ENCODE data around the gene TM4SF20.
"Not testable (repeated sequence)": the region's sequence is repeated elsewhere in the genome, so short reads cannot be mapped to it uniquely, and the experiment has no call there.

Gene TM4SF20

DNA sequence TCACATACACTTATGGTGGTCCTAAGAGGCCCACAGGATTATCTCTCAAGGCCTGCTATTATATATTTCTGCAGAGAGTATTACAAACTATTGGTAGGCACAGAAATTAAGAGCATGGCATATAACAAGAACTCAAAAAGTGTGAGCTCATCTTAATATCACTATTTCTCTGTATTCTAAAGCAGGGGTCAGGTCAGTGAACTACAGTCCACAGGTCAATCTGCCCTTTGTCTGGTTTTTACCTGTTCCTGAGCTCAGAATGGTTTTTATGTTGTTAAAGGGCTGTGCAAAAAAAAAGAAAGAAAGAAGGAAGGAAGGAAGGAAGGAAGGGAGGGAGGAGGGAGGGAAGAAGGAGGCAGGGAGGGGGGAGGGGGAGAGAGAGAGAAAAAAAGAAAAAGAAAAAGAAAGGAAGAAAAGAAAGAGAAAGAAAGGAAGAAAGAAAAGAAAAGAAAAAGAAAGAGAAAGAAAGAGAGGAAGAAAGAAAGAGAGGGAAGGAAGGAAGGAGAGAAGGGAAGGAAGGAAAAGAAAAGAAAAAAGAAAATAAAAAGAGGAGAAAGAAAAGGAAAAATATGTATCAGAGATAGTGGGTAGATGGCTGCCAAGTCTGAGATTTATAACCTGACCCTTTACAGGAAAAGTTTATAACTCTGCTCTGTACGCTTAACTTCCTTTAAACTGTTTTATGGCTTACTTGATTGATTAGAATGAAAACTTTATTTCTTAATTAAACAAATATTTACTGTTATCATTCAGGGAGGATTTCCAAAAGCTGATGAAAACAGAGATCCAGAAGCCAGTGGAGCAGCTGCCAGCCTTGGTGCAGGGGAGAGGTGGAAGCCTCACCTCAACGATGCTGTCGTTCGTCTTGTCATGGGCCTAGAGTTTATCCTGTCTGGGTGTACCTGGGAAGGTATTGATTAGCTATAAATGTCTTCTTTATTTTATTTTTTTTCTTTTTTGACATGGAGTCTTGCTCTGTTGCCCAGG is 19.9 kb upstream of the TM4SF20 start:
- DNase-seq, result no peak

DNA sequence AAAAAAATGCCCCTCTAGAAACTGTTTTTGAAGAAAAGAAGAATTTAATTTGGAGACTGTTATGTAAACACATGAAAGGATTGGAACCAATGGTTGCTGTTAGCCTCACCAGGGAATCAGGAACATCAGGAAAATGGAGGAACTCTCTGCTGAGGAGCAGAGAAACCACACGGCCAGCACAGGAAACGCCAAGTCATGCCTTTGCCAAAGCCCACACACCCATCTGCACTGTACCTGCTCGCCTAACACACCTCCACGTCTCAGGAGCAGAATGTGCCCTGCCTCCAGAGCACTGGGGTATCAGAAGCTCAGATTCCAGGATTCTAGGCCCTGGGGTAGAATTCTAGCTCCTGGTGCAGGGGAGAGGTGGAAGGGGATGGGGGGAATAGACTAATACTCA is 18.5 kb upstream of the TM4SF20 start:
- no peak for DNase-seq

DNA sequence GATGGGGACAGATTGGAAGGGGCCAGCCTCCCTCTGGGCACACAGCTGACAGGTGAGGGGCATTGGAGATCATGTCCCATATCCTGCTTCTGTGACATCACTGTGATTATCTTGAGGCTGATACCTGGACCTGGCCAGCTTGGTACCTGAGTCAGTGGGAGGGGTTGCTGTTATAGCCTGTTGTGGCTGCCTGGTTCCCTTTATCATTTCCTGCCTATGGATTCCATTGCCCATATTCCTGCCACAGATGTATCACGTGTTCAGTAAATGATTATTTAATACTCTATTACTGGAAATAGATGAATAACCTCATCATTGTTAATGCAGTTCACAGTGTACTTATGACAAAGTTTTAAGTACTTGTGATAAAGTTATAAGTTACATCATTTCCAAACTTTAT is 16.4 kb upstream of the TM4SF20 start:
- no peak for DNase-seq

DNA sequence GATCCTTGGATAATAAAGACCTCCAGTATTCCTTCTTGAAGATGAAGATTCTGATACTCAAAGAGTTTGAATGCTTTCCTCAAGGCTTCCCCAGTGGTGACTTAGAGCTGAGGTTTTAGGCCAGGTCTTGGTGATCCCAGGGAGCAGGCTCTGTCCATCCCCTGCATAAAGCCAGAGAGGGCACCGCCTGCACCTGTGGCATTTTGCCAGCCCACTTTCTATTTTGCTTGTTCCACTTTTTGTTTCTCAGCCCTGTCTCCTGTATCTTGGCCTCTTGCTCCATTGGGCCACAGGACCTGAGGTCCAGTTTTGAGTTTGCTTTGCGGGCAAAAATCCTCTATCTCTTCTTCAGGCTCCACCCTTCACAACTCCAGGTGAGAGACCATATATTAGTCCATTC is 15.3 kb upstream of the TM4SF20 start:
- no peak for DNase-seq

DNA sequence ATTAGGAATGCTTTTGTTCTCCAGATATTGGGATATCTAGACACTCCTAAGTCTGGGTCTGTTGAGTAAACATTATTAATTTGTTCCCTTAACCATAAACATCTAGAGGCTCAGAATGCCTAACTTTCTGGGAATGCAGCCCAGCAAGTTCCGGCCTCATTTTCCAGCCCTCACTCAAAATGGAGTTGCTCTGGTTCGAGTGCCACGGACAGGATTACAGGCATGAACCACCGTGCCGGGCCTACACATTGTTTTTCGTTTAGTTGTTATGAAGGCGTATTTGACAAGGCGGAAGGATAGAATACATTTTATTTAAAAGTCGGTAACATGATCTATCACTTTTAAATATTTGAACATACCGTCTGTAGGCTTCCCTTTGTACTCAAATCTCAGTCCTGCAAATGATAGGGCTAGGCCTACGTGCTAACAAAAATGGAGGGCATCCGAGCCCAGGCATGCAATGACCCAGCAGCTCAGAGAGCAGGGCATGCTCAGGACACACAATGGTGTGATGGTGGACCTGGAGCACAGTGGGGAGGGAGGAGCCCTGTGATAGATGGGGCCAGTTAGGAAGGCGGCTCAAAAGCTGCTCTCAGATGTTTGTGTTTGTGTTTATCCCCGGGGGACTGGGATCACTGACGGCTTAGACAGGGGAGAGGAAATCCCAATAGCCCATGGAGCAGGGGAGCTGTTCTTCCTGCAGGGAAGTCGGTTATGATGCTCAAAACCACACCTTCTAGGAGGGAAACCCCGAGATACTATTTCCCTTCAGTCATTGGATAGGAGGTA is 11.6 kb upstream of the TM4SF20 start:
- DNase-seq, result no peak

DNA sequence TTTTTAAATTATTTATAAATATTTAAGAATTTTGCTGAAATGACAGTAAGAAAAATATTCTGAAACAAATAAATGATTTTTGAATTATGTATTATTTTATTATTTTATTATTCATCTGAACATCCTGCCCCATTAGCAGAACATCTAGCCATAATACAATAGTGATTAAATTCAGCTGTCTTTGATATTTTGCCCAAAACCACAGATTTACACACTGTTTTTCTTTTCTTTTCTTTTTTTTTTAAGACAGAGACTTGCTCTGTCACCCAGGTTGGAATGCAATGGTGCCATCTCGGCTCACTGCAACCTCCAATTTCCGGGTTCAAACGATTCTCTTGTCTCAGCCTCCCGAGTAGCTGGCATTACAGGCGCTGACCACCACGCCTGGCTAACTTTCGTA is 10.6 kb upstream of the TM4SF20 start:
- no peak for DNase-seq

DNA sequence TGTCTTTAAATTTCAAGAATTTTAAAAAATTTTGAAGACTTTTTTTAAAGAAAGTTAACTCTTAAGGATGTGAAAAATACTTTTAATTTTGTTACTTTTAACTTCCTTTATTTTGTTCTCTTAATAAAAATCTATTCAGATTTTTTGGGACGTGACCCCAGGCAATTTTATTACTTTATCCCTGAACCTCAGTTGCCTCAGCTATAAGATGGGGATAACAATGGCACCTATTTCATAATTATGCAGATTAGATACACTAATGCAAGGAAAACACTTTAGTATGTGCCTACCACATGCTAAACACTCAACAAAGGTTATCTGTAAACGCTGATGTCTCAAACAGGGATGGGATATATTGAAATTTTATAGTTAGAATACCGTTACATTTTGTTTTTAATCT is 10.1 kb upstream of the TM4SF20 start:
- DNase-seq, result no peak

DNA sequence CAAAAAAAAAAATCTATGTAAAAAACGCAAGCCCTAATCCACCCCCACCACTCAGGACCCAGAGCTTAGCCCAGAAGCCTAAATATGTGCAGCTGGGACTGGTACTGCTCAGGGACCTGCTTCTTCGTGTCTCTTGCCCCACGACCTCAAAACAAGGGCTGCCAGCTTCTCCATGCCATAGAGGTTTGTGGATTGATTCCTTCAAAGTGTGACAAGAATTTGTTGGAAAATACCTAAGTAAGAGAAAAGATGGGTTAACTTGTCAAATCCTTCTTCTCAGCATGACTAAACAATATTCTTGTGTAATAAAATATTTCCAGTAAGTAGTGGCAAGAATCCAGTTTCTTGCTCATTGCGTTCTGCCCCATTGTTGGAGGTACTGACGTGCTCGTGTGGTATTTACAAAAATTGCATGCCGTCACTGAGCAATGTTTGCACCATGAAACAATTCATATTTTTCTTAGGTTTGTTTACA is 9.5 kb upstream of the TM4SF20 start:
- DNase-seq, result no peak

DNA sequence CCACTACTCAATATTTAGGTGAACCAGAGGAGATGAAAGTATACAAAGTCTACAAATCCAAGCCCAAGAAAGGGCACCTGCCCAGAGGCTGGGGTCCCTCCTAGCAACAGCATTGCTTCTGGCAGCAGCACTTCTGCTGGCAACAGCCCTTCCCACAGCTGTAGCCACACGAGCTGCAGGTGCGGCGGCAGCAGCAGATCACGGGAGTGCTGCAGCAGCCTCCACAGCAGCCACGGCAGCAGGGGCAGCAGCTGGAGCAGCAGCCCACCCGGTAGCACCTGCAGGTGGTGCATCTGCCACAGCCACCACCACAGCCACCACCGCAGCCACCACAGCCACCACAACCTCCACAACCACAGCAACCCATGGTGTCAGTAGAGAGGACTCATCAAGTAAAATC is 8.5 kb upstream of the TM4SF20 start, which contains the start of gene SCYGR1:
Gene SCYGR1, minus strand, starts transcription at position 367 of the 400 bp plus-strand sequence. Its CDS starts 0 bp downstream, at position 367.
- DNase-seq, result not testable (repeated sequence)

DNA sequence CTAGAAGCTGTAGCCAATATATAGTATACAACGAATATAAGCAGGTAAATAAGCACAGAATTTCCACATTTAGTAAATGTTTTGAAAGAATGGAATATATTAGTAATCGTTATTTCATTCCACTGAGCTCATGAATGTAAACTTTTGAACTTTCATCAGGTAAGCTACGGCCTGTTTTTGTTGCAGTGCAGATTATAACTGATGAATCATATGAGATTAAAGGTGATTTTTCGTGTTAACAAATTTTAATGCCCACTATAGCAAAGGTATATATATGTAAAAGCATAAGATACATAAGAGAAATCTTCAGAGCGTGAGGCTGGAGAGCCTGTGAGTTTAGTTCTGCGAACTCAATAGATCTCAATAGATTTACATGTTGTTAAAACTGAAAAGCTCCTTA is 7.5 kb upstream of the TM4SF20 start:
- DNase-seq, result no peak

DNA sequence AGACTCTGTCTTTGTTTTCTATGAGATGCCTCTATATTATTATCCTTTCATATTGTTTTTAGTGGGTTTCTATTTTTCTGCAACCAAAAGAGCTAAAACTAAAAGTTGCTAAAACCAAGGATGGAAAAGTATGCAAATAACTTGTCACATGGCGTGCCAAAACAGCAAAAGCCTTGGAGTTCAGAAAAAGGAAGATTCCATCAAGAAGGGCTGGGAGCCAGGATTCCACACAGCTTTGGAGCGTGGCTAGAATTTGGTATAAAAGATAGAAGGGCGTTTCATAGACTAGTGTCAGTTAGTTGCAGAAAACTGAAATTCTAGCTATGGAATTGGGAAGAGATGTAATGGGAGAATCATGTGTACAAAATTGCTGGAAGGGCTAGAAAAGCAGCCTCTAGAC is 4.6 kb upstream of the TM4SF20 start:
- DNase-seq, result no peak

DNA sequence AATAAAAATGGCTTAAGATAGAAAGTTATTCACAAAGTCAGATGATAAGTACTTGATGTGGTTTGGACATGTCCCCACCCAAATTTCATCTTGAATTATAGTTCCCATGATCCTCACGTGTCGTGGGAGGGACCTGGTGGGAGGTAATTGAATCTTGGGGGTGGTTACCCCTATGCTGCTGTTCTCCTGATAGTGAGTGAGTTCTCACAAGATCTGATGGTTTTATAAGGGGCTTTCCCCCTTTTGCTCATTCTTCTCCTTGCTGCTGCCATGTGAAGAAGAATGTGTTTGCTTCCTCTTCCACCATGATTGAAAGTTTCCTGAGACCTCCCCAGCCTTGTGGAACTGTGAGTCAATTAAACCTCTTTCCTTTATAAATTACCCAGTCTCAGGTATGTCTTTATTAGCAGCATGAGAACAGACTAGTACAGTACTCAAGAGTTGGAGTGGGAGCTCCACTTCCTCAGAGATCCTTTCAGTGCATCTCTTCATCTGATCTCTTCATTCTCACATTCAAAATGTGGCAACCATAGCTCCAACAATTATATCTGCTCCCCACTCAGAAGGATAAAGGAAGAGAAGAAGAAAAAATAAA is 3.2 kb upstream of the TM4SF20 start:
- DNase-seq, result not testable (repeated sequence)

DNA sequence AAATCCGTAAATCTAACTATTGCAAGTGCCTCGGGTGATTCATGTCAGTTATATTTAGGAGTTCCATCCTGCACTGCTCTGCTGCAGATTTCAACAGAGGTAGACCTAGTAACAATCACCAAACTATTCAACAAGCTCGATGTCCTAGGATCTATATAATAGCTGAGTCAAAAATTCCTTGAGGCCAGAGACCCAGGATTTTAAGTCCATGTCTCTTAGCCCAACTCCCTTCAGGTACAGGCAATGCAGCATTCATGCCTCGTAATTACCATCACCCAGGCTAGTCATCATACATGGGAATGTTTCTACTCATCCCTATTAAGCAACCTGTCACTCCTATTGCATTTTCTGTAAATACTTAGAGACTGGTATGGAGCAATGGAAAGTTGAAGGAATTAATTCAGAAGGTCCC is 729 bp downstream of the TM4SF20 start:
- no peak for DNase-seq

DNA sequence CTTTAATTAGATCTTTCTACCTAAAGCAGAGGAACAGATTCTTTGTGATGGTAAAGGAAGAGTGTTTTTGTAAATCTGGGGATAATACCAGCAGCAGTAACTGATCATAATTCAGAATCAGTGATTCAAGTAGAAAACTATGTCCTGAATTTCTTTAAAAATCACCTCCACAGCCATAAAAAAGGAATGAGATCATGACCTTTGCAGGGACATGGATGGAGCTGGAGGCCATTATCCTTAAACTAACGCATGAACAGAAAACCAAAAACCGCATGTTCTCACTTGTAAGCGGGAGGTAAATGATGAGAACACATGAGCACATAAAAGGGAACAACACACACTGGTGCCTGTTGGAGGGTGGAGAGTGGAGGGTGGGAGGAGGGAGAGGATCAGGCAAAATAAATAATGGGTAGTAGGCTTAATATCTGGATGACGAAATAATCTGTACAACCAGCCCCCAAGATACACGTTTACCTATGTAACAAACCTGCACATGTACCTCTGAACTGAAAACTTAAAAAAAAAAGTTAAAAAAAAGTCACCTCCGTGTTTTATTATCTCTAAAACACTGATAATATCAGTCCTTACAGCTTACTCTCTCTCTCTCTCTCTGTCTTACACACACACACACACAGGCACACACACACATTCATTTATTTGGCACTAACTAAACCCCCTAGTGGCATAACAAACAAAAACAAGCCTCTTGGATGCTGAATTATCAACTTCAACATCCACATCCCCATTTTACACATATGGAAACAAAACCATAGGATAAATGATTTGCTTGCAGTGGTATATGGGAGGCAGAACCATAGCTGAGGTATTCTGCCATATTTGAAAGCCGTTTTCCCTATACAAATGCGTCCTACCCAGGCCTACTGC is 1.4 kb downstream of the TM4SF20 start:
- no peak for DNase-seq

DNA sequence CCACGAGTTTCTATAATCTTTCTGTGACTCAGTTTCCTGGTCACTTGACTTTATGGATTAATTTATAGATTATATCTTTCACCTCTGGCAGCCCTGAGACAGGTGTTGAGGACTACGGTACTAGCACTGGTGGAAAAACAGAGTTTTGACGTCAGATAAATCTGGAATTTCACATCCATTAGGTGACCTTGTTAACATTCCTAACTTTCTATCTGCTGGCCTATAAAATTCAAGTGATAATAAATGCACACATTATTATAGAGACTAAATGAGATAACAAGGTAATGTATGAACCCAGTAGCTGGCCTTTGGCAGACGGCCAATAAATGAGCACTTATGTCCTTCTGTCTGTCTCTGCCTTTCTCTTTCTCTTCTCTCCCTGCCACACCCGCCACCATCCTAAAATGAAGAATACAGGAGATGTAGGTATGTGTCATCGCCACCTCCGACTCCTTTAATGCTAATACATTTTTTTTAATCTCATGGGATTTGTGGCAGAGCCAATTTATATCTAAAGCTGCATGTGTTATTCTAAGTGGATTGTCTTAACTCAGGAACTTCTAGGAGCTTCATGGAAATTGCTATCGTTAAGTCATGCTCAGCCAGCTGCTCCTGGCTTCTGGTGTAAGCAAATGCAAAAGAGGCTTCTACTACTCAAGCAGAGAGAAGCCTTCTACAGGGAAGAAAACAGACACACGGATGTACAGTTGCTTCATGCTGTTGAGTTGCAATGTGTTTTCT is 2.3 kb downstream of the TM4SF20 start:
- DNase-seq, result no peak

DNA sequence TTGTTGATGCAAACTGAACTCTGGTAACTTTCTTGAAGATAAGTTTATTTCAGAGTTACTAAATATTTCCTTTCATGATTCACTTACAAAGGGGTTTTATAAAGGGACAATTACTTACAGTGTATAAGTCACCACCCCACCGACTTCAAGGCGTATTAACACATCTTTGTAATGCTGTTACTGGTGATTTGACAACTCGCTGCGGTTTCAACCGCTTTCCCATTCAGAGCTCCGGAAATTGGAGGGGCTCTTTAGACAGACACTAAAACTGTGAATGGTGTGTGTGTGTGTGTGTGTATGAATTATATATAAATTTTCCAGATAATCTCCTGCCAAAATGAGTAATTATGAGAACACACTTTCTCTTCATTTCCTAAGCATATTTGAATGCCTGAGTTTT is 4.9 kb downstream of the TM4SF20 start:
- no peak for DNase-seq

DNA sequence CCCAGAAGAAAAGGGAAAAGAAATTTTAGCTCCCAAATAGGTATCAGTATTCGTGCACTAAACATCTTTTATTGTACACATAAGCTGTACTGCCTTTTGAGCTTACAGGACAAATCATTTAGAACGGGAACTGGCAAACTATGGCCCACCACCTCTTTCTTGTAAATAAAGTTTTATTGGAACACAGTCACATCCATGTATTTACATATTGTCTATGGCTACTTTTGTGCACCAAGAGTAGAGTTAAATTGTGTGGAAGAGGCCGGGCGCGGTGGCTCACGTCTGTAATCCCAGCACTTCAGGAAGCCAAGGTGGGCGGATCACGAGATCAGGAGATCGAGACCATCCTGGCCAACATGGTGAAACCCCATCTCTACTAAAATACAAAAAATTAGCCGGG is 5.7 kb downstream of the TM4SF20 start:
- DNase-seq, result no peak

DNA sequence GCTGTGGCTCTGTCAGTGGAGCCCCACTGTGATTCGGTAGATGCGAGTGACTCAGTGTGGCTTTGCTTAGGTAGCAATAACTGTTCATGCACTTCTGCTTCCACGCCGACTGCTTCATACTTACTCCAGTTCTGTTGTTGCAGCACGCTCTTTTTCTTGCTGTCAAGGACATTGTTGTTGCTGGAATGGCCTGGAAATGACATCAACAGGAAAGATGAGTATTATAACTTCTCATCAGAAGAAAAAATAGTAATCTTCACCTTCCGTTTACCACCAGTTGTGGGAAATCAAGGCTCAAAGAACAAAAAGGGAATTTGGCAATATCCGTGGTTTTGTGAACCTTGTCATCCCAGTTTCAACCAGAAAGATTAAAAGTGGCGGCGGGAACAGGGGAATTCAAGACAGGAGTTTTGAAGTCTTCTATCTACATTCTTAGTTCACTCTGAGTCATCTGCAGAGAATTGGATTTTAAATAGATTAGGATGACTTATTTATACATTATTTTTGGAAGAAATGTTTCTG is 8.3 kb downstream of the TM4SF20 start:
- DNase-seq, result no peak

DNA sequence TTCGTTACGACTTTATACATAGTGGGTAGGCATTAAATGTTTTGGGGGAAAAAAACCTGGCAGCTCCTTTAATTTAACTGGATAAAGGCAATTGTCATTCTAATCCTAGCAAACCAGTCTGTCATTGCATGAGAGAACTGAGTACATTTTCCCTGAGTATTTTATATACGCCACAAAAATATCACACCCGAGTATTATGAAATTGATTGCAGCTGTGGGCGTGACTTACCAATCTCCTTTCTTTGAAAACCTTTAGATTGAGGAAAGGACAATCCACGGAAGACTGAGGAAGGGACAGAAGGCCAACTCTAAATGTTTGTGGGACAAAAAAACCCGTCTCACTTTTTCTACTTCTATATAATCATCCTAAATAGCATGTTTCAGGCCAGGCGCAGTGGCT is 9.0 kb downstream of the TM4SF20 start:
- DNase-seq, result no peak

DNA sequence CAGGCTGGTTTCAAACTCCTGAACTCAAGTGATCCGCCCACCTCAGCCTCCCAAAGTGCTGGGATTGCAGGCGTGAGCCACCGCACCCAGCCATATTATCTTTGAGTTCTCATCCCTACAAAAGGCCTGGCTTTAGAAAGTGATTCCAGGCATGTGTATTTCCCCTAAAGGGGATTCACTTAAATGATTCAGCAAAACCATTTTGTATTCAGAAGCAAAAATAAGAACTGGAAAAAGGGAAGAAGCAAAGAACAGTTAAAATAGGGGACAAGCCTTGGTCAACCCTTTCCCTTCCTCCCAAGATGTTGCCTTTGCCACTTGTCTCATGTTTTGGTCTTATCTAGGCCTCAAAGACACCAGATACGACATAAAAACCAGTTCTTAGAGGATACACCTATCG is 10.5 kb downstream of the TM4SF20 start:
- DNase-seq, result no peak

DNA sequence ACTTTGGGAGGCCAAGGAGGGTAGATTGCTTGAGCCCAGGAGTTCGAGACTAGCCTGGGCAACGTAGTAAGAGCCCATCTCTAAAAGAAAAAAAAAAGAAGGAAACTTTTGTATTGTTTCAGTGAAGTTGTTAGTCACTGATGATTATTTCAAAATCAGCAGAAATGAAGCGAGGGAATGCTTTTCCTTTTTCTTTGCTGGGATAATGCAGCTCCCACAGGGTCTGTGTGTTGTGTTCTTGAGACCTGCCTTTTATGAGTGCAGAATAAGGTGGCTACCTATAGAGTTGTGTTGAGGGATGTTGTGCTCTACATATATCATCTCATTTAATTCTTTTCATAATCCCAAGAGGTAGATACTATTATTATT is 11.7 kb downstream of the TM4SF20 start:
- no peak for DNase-seq

All from NCI-H2029 (cell line).